Sigmoid colon (tissue), 3 donors: ENCODE measurements around the gene PAK5.

Source experiments
- CTCF ChIP-seq, 4 experiments: fragments of 450-650 bp in 3 of 4; fragments of 200-600 bp in 1 of 4; IDR thresholded peaks; one replicate each; pipeline ENCODE4 v1.5.1; 2016 to 2019; ENCODE audit warnings: antibody characterized with exemption in 4 of 4, mild to moderate bottlenecking in 3 of 4, moderate library complexity in 2 of 4
- POLR2A ChIP-seq, 2 donors: fragments of 450-650 bp; IDR thresholded peaks; one replicate each; pipeline ENCODE4 v1.6.1; 2016; ENCODE audit warnings: antibody characterized with exemption in 2 of 2, mild to moderate bottlenecking in 2 of 2, moderate library complexity in 2 of 2

- TF ChIP-seq POLR2A (IDR thresholded peaks at IDR 0.05) (no peak), CTCF (IDR thresholded peaks at IDR 0.05) (no peak)
These were observed 303.4 kb downstream of the PAK5 start for GRCh38 chr20:9535449-9535848.
